HFFc6 (cell line): ENCODE measurements around the gene CHSY3. TPM values are rescaled to one million over a fixed set of nuclear protein-coding genes. Genes with fewer than 3 reads are reported as not detected.

Experiments
- DNase-seq: peaks from one replicate; pipeline ENCODE4 v3.0.0-alpha.2; 2018
- H3K27ac Mint-ChIP-seq: 2 replicates; pipeline ENCODE4 v1.8.0; 2020; ENCODE audit warnings: mild to moderate bottlenecking, mixed read lengths
- H3K27me3 Mint-ChIP-seq: 2 replicates; pipeline ENCODE4 v1.8.0; 2021; ENCODE audit warnings: mild to moderate bottlenecking, moderate library complexity, mixed read lengths; ENCODE audit not compliant: insufficient read depth
- H3K36me3 Mint-ChIP-seq: 2 replicates; pipeline ENCODE4 v1.8.0; 2021; ENCODE audit warnings: low read depth, mixed read lengths
- H3K4me1 Mint-ChIP-seq: 2 replicates; pipeline ENCODE4 v1.8.0; 2020; ENCODE audit warnings: low read depth, mixed read lengths
- H3K4me3 Mint-ChIP-seq: 2 replicates; pipeline ENCODE4 v1.8.0; 2020; ENCODE audit warnings: mild to moderate bottlenecking, moderate library complexity, mixed read lengths
- H3K9me3 Mint-ChIP-seq: 2 replicates; pipeline ENCODE4 v1.8.0; 2020; ENCODE audit warnings: mild to moderate bottlenecking, mixed read lengths
- CTCF ChIP-seq: fragments of 200-600 bp; sonication (generic); IDR thresholded peaks from 2 replicates; pipeline ENCODE4 v1.5.0; 2021; ENCODE audit warnings: antibody characterized with exemption, mild to moderate bottlenecking
- total RNA-seq, 6 experiments: library from RNA; stranded (reverse); fragmentation: NEBNext Ultra II Directional; extraction: Animal tissue kit (Norgen Biotek cat#: 25700); gene quantifications; 2 replicates in 1 of 6; 3 replicates in 5 of 6; pipeline ENCODE4 v1.2.3, GENCODE V29; 2021

The CHSY3 gene
- total RNA-seq, 6 experiments from 2014 or later = 0.07 to 0.19 (median 0.07) TPM; not detected in 2

- DNase-seq = no peak
- TF ChIP-seq CTCF = no peak
- H3K4me1 Mint-ChIP-seq = no peaks in the 10 kb centered on the region
- no peaks in the 10 kb centered on the region for H3K36me3 Mint-ChIP-seq
- no peak overlapping the region for H3K4me3 Mint-ChIP-seq
- H3K27ac Mint-ChIP-seq = no peak overlapping the region
- peaks cover 29% of the 10 kb centered on the region for H3K9me3 Mint-ChIP-seq
- peaks cover 1% of the 10 kb centered on the region; the same call in 1 of the 2 replicates for H3K27me3 Mint-ChIP-seq
Observed at GRCh38 chr5:130159968-130160367, 255.7 kb downstream of the CHSY3 start.

- no peak for TF ChIP-seq CTCF
- no peak overlapping the region for H3K4me3 Mint-ChIP-seq
- no peaks in the 10 kb centered on the region for H3K36me3 Mint-ChIP-seq
- H3K9me3 Mint-ChIP-seq = peaks cover 9% of the 10 kb centered on the region
- no peak overlapping the region for H3K27ac Mint-ChIP-seq
- H3K4me1 Mint-ChIP-seq = no peaks in the 10 kb centered on the region
- H3K27me3 Mint-ChIP-seq = peaks cover 1% of the 10 kb centered on the region; the same call in 1 of the 2 replicates
- no peak for DNase-seq
Observed at GRCh38 chr5:130164966-130165365, 260.7 kb downstream of the CHSY3 start.

GRCh38 chr5:130166839-130167490 lies 262.7 kb downstream of the CHSY3 start:
- H3K36me3 Mint-ChIP-seq = no peaks in the 10 kb centered on the region
- no peak for DNase-seq
- H3K27me3 Mint-ChIP-seq = peaks cover 1% of the 10 kb centered on the region; the same call in 1 of the 2 replicates
- H3K27ac Mint-ChIP-seq = no peak overlapping the region
- H3K9me3 Mint-ChIP-seq = peaks cover 9% of the 10 kb centered on the region
- H3K4me3 Mint-ChIP-seq = no peak overlapping the region
- TF ChIP-seq CTCF = no peak
- no peaks in the 10 kb centered on the region for H3K4me1 Mint-ChIP-seq

- Mint-ChIP-seq H3K36me3 (no peaks in the 10 kb centered on the region), H3K9me3 (peaks cover 9% of the 10 kb centered on the region), H3K27me3 (peaks cover 1% of the 10 kb centered on the region; the same call in 1 of the 2 replicates), H3K4me3 (no peak overlapping the region), H3K27ac (no peak overlapping the region), H3K4me1 (no peaks in the 10 kb centered on the region)
- no peak for DNase-seq
- no peak for TF ChIP-seq CTCF
Observed at GRCh38 chr5:130168211-130168610, 263.9 kb downstream of the CHSY3 start.

- Mint-ChIP-seq H3K27me3 (no peaks in the 10 kb centered on the region), H3K4me3 (no peak overlapping the region), H3K36me3 (no peaks in the 10 kb centered on the region), H3K27ac (no peak overlapping the region), H3K4me1 (no peaks in the 10 kb centered on the region), H3K9me3 (peaks cover 12% of the 10 kb centered on the region)
- no peak for DNase-seq
- TF ChIP-seq CTCF = no peak
Observed at GRCh38 chr5:130171699-130172098, 267.4 kb downstream of the CHSY3 start.
